Liver (tissue), 3 donors: ENCODE measurements around the gene EPB41L4B.

Source experiments
- CTCF ChIP-seq: fragments of 150-350 bp; IDR thresholded peaks from 2 replicates; pipeline ENCODE4 v1.5.1; 2017; ENCODE audit warnings: improper control_type of control experiment, low read depth, low read length; ENCODE audit not compliant: missing input control
- EGR1 ChIP-seq, 2 donors: IDR thresholded peaks; 2 replicates each; pipeline ENCODE4 v1.6.1; 2016 to 2018; ENCODE audit warnings: antibody characterized with exemption in 2 of 2, low read depth in 2 of 2
- FOXA1 ChIP-seq: IDR thresholded peaks from 2 replicates; pipeline ENCODE4 v1.6.1; 2016; ENCODE audit warnings: antibody characterized with exemption
- FOXA2 ChIP-seq: IDR thresholded peaks from 2 replicates; pipeline ENCODE4 v1.6.1; 2016; ENCODE audit warnings: antibody characterized with exemption
- HNF4A ChIP-seq, 2 donors: conservative IDR thresholded peaks; 2 replicates each; pipeline ENCODE4 v1.6.1; 2016; ENCODE audit warnings: antibody characterized with exemption in 2 of 2, mild to moderate bottlenecking in 2 of 2
- JUND ChIP-seq, 2 donors: IDR thresholded peaks; 2 replicates each; pipeline ENCODE4 v1.6.1; 2016; ENCODE audit warnings: antibody characterized with exemption in 2 of 2
- NR2F2 ChIP-seq: IDR thresholded peaks from 2 replicates; pipeline ENCODE4 v1.6.1; 2016; ENCODE audit warnings: antibody characterized with exemption
- RAD21 ChIP-seq, 2 donors: IDR thresholded peaks; 2 replicates each; pipeline ENCODE4 v1.6.1; 2016; ENCODE audit warnings: antibody characterized with exemption in 2 of 2, mild to moderate bottlenecking in 2 of 2
- REST ChIP-seq: IDR thresholded peaks from 2 replicates; pipeline ENCODE4 v1.6.1; 2016; ENCODE audit warnings: antibody characterized with exemption, mild to moderate bottlenecking
- RXRA ChIP-seq, 2 donors: IDR thresholded peaks; 2 replicates each; pipeline ENCODE4 v1.6.1; 2017 to 2018; ENCODE audit warnings: antibody characterized with exemption in 2 of 2, mild to moderate bottlenecking in 1 of 2
- SP1 ChIP-seq: IDR thresholded peaks from 2 replicates; pipeline ENCODE4 v1.6.1; 2018; ENCODE audit warnings: antibody characterized with exemption, mild to moderate bottlenecking
- TAF1 ChIP-seq: conservative IDR thresholded peaks from 2 replicates; pipeline ENCODE4 v1.6.1; 2016; ENCODE audit warnings: antibody characterized with exemption, mild to moderate bottlenecking
- ZBTB33 ChIP-seq: IDR thresholded peaks from 2 replicates; pipeline ENCODE4 v1.6.1; 2016; ENCODE audit warnings: antibody characterized with exemption
- TF ChIP-seq, protein P1 (sequence below): IDR thresholded peaks from 2 replicates; pipeline ENCODE4 v1.6.1; 2016; ENCODE audit warnings: antibody characterized with exemption
- donor health status: healthy.
- donor health status: healthy.

DNA sequence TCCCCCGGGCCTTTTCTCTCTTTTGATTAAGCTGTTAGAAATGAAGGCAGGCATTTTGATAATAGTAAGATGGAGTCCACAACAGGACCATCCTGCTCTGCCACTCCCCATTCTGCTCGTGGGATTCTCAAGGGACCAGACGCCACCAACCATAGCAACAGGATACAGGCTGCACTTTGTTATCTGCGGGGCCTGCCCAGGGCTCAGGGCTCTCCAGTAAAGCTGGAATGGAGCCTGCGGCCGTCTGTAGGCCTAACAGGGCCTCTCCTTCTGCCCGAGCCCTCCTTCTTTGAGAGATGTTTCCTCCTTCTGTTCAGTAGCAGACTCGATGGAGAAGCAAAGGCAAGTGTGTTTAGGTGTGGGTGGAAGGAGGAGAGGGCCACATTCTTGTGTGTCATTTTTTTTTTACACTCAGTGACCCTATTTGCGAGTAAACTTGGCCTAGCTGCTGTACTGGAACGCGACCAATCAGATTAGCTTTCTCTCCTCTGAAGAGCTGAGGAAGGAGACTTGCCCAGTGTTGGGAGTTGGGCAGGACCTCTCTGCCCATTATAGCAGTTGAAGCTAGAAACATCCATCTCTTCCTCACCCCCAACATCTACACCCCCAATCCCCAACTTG is 8.9 kb upstream of the EPB41L4B start:
- TF ChIP-seq REST: no peak
- no peak for TF ChIP-seq JUND (IDR thresholded peaks at IDR 0.05)
- TF ChIP-seq CTCF: no peak
- TF ChIP-seq NR2F2: no peak
- no peak for TF ChIP-seq SP1
- TF ChIP-seq, protein P1, sequence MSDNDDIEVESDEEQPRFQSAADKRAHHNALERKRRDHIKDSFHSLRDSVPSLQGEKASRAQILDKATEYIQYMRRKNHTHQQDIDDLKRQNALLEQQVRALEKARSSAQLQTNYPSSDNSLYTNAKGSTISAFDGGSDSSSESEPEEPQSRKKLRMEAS: no peak
- no peak for TF ChIP-seq FOXA1
- TF ChIP-seq TAF1: no peak
- no peak for TF ChIP-seq ZBTB33
- TF ChIP-seq HNF4A (conservative IDR thresholded peaks at IDR 0.05): no peak
- TF ChIP-seq RAD21 (IDR thresholded peaks at IDR 0.05): no peak
- TF ChIP-seq EGR1 (IDR thresholded peaks at IDR 0.05; ENCODE audit: low read depth in 2 of 2): no peak
- no peak for TF ChIP-seq FOXA2
- no peak for TF ChIP-seq RXRA (IDR thresholded peaks at IDR 0.05)
